ENCODE results near the gene DQX1.

Gene DQX1

DNA sequence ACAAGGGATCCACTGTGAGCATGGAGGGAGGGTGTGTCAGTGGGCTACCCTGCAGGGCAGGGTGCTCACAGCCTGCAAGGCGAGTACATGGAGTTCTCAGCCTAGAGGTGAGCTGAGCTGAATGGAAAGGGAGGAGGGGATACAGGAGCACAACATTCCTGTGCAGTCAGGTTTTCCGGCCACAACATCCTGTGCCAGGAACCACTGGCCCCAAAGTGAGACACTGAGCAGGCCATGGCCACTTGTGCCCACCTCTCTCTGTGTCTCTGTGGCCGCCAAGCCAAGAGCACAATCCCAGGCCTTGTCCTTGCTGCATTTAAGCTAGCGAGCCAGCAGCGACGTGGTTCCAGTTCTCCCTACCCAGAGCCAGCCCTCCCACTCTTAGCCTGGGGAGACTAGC lies 34.6 kb upstream of the DQX1 start:
- no peak for DNase-seq (ENCODE audit: low read depth)
- H3K4me3 ChIP-seq (ENCODE audit: low read depth, low read length) = no peak overlapping the region
- TF ChIP-seq, protein P1, sequence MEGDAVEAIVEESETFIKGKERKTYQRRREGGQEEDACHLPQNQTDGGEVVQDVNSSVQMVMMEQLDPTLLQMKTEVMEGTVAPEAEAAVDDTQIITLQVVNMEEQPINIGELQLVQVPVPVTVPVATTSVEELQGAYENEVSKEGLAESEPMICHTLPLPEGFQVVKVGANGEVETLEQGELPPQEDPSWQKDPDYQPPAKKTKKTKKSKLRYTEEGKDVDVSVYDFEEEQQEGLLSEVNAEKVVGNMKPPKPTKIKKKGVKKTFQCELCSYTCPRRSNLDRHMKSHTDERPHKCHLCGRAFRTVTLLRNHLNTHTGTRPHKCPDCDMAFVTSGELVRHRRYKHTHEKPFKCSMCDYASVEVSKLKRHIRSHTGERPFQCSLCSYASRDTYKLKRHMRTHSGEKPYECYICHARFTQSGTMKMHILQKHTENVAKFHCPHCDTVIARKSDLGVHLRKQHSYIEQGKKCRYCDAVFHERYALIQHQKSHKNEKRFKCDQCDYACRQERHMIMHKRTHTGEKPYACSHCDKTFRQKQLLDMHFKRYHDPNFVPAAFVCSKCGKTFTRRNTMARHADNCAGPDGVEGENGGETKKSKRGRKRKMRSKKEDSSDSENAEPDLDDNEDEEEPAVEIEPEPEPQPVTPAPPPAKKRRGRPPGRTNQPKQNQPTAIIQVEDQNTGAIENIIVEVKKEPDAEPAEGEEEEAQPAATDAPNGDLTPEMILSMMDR (IDR thresholded peaks at IDR 0.05; ENCODE audit: control insufficient read depth, extremely low read depth, insufficient read depth) = no peak

- TF ChIP-seq, protein P1 (IDR thresholded peaks at IDR 0.05; ENCODE audit: control insufficient read depth, extremely low read depth, insufficient read depth) = no peak
- no peak for DNase-seq (ENCODE audit: low read depth)
- H3K4me3 ChIP-seq (ENCODE audit: low read depth, low read length) = no peak overlapping the region
Measured at GRCh38 chr2:74559912-74560311, 33.9 kb upstream of the DQX1 start.

DNA sequence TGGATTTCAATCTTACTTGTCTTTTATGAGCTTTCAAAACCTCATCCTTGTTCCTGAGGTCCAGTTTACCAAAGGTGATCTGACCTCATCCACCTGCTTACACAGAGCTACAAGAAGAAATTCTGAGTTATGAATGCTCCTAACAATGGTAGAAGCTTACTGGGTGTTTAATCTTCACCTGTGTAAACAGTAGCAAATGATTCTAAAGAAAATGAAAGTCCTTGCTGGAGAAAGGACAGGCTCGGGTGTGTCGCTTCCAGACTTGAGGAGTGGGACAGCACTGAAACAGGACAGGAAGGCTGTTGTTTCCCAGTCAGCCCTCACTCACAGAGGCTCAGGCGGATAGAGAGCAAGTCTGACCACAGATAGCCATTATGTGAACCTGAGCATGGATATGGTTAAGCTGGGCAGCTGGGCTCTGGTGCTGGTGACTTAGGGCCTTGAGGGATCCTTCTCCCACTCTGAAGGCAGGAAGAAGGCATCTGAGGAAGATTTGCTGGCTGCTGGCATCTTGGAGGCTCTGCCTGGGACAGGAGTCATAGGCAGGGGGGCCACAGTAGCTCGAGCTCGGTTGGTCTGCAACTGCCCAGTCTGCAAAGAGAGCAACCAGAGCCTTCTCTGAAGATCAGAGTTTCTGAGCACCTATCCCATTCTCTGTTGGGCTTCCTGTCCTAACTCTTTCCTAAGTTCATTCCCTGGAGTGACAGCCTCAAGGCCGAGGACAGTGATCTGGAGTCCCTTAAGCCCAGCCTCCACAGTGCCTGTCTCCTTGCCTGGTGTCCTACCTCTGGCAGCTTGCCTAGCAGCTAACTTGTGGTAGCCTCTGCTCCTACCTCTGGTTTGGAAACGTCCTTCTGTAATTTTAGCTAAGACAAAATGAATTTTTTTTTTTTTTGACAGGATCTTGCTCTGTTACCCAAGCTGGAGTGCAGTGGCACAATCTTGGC lies 32.5 kb upstream of the DQX1 start:
- no peak overlapping the region for H3K4me3 ChIP-seq (ENCODE audit: low read depth, low read length)
- TF ChIP-seq, protein P1 (IDR thresholded peaks at IDR 0.05; ENCODE audit: control insufficient read depth, extremely low read depth, insufficient read depth) = no peak
- no peak for DNase-seq (ENCODE audit: low read depth)

GRCh38 chr2:74556831-74557370 lies 30.9 kb upstream of the DQX1 start:
- TF ChIP-seq, protein P1 (IDR thresholded peaks at IDR 0.05; ENCODE audit: control insufficient read depth, extremely low read depth, insufficient read depth) = no peak
- no peak overlapping the region for H3K4me3 ChIP-seq (ENCODE audit: low read depth, low read length)
- no peak for DNase-seq (ENCODE audit: low read depth)

GRCh38 chr2:74556159-74556558 lies 30.1 kb upstream of the DQX1 start:
- no peak overlapping the region for H3K4me3 ChIP-seq (ENCODE audit: low read depth, low read length)
- TF ChIP-seq, protein P1 (IDR thresholded peaks at IDR 0.05; ENCODE audit: control insufficient read depth, extremely low read depth, insufficient read depth) = no peak
- DNase-seq (ENCODE audit: low read depth) = no peak

GRCh38 chr2:74555610-74556103 lies 29.6 kb upstream of the DQX1 start:
- DNase-seq (ENCODE audit: low read depth) = no peak
- H3K4me3 ChIP-seq (ENCODE audit: low read depth, low read length) = no peak overlapping the region
- TF ChIP-seq, protein P1 (IDR thresholded peaks at IDR 0.05; ENCODE audit: control insufficient read depth, extremely low read depth, insufficient read depth) = no peak

All from LNCaP clone FGC (cell line).